DMS53 treated with DMSO at 0.1 percent for 48 hours (cell line): ENCODE measurements around the gene USH2A.

Source experiments
- DNase-seq: peaks from one replicate; lab custom pipeline; 2025; ENCODE audit not compliant: unreplicated experiment; lab: John Stamatoyannopoulos, UW

USH2A gene

DNA sequence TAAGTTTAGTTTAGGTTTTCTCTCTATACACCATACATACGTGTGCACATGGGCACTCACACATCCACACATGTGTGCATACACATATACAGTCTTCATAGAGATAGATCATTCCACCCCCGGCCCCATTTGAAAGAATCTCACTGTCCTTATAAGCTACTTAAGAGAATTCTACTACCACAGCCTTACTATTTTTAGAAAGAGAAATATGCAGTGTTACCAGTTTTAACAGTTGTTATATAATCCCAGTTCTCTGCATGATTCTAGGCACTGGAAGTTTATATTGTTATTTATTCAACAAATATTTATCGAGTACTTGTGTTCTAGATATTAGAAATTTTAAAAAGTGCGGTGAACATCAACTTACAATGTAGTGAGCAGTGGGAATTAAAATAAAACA, 814.6 kb downstream of the USH2A start:
- no peak for DNase-seq

DNA sequence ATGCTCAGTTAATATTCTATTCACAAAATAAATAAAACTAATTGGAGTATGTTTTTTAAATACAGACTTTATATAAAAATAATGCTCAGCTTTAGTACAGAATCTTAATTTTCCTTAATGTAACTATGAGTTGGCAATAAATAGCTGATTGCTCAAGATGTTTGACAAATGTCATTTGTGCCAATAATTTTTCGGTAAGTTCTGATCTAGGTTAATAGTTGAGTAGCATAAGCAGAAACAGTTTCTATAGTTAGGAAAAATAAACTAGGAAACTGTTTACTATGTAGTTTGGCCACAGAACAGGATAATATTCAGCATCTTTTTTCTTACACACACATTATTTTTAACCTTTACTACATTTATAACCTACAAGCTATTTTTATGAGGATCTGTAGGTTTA, 815.8 kb downstream of the USH2A start:
- DNase-seq = no peak

DNA sequence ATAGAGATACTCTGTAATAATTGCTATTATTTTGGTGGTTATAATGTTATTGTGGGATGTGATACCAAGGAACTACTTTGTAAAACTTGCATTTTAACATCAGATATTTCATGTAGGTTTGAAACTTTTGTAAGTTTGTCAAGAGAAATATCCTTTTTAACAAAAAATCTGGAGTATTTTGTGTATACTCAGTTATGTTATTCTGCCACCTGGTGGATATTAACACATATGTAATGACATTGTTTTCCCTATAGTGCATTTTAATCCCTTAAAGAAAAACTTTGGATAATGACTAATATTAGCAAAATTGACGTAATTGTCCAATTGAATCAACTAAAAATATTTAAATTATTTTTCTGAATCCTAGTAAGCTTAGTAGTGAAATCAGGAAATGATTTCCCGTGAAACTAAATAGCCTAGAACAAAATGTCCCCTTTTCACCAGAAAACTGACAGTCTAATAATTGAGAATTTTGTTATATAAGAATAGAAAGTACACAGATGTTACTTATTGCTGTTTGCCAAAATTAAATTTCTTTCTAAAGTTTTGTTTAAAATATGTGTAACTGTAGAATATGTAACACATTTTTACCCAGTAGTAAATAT, 816.6 kb downstream of the USH2A start:
- DNase-seq = no peak

DNA sequence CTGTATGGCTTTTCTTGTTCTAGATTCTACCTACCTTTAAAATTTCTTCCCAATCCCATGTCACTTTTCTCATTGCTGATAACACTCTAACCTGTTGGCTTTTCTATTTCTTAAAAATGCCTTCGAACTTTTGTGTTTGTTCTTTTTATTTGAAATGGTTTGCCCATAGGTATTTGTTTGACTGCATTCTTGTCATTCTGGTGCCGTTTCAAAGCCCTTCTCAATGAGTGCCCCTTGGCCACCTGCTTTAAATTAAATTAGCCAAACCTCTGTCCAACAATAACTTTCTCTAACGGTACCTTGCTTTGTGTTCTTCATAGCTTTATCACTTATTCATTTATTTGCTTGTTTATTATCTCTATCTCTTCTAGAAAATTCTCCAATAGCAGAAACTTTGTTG, 817.2 kb downstream of the USH2A start:
- no peak for DNase-seq

DNA sequence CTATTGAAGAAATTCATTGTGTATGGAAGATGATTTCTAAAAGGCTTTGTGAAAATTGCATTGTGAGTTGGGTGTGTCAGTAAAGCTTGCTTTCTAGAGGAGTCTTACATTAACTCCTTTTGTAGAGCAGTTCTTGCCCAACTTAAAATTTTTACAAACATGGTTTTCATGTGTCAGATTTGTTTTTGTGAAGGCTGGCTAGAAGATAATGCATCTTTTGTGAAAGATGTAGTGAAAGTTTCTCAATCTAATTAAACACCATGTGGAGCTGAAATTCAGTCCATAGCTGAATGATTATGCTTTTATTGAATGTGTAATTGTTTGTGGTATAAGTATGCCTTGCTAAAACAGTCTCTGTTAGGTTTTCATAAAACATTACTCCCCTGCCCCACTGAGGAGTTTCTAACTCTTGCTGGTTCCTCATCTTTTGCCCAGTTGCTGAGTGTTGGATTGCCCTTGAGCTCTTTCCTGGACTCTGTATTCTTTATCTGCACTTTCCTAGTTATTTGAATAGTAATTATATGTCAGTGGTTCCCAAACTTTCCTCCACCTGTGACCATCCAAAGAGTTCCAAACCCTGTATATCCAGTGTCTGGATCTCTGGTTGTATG, 818.1 kb downstream of the USH2A start:
- no peak for DNase-seq

DNA sequence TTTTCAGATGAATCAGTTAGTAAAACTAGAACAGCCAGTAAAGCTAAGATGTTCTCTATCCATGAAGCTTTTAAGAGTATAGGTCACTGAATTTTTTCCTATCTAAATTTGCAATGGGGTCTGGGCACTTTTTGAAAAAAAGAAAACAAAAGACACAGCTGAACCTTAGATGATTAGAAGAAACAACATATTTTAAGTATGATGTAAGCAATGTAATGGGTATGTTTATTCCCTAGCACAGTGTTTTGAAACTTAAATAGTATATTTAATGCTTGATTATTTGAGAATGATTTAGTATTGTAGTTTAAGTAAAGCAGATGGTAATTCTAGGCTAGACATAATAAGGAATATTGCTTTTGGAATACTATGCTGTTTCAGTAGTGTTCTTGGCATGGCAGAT, 819.9 kb downstream of the USH2A start:
- no peak for DNase-seq

DNA sequence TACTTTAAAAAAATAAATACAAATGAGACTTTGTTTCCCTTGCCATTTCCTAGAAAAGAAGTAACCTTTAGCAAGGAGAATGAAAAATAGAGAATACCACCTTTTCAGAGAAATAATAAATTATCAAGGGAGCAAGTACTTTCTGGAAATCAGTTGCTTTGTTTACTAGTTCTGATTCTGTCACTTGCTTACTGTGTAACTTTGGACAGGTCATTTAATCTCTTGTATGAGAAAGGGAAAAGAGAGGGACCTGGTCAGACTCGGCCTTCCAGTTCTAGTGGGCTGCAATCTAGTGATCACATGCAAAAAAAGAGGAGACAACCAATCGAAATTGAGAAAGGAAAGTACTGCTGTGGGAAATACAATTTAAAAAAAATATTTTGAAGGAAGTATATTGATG, 822.0 kb downstream of the USH2A start:
- no peak for DNase-seq

DNA sequence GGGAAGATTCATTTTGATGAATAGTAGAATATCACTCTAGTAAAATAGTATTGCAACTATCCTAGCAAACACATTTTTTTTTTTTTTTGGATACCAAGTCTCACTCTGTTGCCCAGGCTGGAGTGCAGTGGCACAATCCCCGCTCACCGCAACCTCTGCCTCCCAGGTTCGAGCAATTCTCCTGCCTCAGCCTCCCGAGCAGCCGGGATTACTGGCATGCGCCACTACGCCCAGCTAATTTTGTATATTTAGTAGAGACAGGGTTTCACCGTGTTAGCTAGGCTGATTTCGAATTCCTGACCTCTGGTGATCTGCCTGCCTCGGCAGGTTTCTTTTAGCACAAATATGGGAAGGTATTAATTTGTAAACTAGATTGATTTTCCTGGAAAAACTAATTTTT, 822.4 kb downstream of the USH2A start:
- no peak for DNase-seq

DNA sequence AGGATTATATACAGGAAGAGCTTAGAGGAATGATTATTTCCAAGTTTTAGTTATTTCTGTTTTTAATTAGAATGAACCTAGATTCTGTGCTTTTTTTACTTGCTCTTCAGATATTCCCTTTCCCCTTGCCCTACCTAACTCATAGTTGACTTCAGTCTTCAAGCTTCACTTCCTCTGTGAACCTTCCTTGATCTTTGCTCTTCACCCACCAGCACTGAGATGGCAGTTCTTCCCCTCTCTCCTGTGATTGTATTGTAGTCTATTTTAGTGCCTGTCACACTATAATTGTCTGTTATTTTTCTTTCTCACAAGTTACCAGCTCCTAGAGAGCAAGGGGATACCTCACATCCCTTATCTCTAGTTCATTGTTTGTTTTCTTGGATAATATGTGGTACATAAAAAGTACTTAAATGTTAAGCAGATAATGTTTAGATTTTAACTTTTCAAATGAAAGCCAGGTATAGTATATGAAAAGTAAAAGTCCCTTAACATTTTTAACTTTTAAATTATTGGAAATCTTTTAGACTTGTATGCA, 822.9 kb downstream of the USH2A start:
- no peak for DNase-seq

DNA sequence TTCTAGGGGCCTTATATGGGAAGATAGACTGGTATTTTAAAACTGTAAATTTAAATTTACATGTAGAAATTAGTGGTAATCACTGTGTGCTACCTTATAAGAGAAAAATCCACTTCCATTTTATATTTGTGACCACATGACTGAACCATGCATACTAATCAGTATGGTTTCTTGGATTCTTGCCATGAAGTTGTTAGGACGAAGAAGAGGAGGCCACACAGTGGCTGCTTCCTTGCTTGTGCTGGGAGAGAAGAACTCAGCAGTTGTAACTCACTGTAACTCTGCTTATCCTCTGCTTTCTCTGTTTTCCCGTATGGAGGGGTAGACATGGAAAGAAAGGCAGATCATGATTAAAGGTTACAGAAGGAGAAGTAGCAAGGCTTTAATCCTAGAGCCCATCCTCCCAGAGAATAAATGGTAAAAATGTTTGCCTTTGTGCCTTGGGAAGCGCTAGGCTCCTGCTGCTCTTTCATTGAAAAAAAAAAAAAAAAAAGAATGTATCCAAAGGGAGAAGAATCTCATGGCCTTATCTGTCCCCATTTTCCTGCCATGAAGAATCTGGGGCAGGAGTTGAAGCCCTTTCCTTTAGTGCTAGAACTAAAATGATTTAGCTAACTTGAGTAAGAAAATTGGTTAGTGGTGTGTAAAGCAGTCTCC, 823.7 kb downstream of the USH2A start:
- DNase-seq = no peak

DNA sequence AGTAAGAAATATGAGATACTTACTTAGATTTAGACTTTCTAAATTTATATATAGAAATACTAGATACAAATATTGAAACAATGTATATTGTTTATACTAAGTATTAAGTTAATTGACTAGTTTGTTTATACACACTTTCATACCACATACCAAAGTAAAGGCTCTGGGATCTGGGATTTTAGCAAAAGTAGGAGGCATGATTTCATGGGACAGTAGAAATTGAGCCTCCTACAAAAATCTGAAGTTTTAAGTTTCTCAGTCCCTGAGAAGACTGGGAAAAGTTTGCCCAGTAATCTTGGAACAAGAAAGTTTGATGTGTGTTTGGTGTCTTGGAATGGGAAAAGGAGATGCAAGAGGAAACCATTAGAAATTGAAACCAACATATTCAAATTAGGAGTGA, 825.3 kb downstream of the USH2A start:
- no peak for DNase-seq

DNA sequence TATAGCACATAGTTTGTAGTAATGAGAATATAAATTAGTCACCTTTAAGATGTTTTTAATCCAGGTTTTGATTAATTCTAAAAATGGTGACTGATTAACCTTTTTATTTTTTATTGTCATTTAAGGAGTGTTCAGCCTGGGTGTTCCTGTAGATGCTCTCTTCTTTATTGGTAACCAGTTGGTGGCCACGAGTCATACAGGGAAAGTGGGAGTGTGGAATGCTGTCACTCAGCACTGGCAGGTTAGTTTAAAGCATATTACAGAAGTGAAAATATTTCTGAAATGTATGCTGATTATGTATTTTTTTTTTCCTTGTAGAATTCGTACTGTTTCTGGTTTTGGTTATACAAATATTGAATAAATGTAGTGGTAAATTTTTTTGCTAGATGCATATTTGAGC, 828.0 kb downstream of the USH2A start:
- DNase-seq = no peak

DNA sequence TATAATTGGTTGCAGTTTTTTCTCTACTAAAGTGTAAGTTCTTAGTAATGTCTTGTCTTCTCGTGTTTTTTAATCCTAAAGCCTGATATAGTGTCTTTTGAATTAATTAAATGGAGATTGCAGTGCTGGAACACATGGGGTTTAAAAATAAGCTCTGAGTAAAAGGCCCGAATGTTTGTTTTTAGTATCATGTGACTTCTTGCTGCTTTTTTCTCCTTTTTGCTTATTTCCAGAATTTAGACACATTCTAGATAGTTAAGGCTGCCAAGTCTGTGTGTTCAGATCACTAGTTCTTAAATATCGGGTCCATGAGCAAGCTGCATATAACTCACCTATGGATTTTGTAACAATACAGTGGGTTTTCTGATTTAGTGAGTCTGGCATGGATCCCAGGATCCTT, 828.6 kb downstream of the USH2A start:
- DNase-seq = no peak

DNA sequence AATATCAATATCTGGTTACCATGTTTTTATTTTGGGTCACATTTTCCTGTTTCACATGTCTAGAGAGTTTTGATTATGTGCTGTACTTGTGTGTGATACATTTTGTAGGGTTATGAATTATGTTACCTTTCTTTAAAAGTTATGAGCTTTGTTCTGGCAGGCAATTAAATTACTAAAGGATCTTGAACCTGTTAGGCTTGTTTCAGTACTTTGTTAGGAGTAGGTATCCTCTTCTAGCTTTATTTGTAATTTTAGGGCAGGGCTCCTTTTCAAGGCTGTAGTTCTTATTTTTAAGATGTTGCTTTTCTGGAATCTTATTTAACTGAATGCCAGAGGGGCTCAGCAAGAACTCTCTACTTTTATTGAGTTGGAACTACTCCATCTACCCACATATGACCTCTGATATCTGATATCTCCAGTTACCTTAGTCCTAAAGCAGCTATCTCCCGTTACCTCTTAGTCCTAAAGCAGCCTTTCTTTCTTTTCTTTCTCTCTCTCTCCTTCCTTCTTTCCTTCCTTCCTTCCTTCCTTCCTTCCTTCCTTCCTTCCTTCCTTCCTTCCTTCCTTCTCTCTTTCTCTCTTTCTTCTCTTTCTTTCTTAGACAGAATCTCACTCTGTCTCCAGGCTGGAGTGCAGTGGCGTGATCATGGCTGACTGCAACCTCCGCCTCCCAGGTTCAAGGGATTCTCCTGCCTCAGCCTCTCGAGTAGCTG, 832.3 kb downstream of the USH2A start:
- no peak for DNase-seq

DNA sequence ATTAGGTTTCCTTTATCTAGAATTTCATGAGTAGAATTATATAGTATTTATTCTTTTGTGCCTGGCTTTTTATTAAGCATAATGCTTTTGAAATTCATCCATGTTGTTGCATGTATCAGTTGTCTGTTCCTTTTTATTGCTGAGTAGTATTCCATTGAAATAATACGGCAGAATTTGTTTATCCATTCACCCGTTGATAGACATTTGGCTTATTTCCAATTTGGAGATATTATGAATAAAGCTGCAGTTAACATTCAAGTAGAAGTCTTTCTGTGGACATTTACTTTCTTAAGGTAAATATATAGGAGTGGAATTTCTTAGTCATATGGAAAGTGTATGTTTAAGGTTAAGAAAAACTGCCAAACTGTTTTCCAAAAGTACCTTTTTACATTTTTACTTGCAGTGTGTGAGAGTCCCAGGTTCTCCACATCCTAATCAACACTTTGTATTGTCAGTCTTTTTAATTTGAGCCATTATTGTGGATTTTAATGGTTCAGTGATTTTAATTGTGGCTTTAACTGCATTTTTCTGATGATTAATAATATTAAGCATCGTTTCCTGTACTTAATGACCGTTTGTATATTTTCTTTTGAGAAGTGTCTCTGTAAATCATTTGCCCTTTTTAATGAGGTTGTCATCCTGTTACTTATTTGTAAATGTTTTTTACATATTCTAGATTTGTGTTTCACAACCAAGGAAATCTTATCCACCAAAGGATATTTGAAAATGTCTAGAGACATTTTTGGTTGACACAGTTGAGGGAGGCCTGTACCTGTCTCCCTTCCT, 833.4 kb downstream of the USH2A start:
- DNase-seq = no peak

DNA sequence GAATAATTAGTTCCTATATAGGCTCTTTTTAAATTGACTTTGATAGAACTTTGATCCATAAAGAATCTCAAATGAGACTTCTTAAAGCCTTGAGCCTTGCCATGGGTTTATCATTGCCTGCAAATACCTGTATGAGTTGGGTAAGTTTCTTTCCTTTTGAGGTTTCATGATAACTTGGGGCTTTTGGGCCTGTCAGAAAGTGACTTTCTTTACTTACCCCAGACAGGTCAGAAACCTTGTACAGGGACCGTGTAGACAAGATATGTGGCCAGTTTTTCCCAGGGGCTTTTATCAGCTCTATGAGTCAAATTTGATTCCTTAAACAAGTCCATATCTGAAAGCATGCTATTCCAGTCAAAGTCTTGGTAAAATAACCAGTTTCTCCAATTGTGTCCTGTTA, 838.9 kb downstream of the USH2A start:
- DNase-seq = no peak

DNA sequence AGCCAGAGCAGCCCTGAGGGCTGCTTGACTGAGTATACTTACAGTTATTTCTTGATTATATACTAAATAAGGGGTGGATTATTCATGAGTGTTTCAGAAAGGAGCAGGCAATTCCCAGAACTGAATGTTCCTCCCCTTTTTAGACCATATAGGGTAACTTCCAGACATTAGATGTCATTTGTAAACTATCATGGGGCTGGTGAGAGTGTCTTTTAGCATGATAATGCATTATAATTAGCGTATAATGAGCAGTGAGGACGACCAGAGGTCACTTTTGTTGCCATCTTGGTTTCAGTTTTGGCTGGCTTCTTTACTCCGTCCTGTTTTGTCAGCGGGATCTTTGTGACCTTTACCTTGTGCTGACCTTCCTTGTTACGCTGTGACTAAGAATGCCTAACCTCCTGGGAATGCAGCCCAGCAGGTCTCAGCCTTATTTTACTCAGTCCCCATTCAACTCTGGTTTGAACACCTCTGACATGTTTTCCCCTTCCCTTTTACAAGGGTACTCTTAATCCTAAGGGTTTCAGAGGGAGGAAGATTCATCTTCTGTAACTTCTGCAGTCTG, 840.0 kb downstream of the USH2A start:
- no peak for DNase-seq

DNA sequence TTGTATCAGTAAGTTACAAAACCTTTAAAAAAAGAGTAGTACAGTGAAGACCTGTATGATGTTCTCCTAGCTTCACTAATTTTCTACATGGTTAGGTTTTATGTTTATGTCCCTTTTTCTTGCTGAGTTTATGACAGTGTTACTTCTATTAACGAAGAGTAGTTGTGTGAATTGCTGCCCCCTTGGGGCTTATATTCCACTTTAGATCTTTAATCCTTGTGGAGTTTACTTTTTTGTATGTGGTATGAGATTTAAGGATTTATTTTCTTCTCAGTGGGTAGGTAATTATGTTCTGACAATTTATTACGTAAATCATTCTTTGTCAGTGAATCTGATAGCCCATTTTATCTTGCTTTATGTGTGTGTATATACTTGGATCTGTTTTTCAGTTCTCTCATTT, 841.4 kb downstream of the USH2A start:
- DNase-seq = no peak
